HUES48 (cell line): ENCODE data around the gene HNRNPD.
"Not testable (repeated sequence)": the region's sequence is repeated elsewhere in the genome, so short reads cannot be mapped to it uniquely, and the experiment has no call there.

Source experiments
- H3K27ac ChIP-seq: one replicate; pipeline ENCODE4 v1.7.0; 2013; ENCODE audit warnings: low read depth, low read length, inconsistent platforms
- H3K27me3 ChIP-seq: 2 replicates; pipeline ENCODE4 v1.6.1; 2013; ENCODE audit warnings: mild to moderate bottlenecking, low read length; ENCODE audit not compliant: control insufficient read depth, insufficient read depth
- H3K36me3 ChIP-seq: 2 replicates; pipeline ENCODE4 v1.6.1; 2013; ENCODE audit warnings: low read length; ENCODE audit not compliant: control insufficient read depth, insufficient read depth
- H3K4me1 ChIP-seq: 2 replicates; pipeline ENCODE4 v1.6.1; 2013; ENCODE audit warnings: mild to moderate bottlenecking, low read length; ENCODE audit not compliant: control insufficient read depth, insufficient read depth
- H3K4me3 ChIP-seq: 2 replicates; pipeline ENCODE4 v1.5.1; 2013; ENCODE audit warnings: mild to moderate bottlenecking, low read depth, low read length
- H3K9ac ChIP-seq: 2 replicates; pipeline ENCODE4 v1.6.1; 2013; ENCODE audit warnings: mild to moderate bottlenecking, low read depth, low read length, moderate library complexity
- H3K9me3 ChIP-seq: 2 replicates; pipeline ENCODE4 v1.6.1; 2013; ENCODE audit warnings: low read length; ENCODE audit not compliant: control insufficient read depth, insufficient read depth

The HNRNPD gene

DNA sequence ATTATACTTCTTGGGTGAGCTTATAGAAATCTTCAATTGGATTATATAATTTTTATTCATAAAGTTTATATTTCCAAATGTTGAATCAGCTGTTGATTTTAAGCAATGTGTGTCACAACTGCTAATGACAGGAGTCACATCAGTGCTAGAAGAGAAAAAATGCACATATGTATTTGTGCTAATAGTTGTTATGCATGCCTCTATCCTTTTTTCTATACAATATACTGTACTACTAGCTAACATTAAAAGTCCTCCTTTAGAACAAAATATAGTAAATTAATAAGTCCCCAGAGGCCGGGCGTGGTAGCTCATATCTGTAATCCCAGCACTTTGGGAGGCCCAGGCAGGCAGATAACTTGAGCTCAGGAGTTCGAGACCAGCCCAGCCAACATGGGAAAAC, 23.7 kb upstream of the HNRNPD start:
- Histone ChIP-seq H3K9ac (no peak overlapping the region), H3K4me3 (no peak overlapping the region), H3K27ac (no peak overlapping the region), H3K9me3 (no peaks in the 10 kb centered on the region), H3K36me3 (no peaks in the 10 kb centered on the region), H3K27me3 (no peaks in the 10 kb centered on the region), H3K4me1 (peaks cover 3% of the 10 kb centered on the region; the same call in 1 of the 2 replicates)

GRCh38 chr4:82394896-82395295, 21.1 kb upstream of the HNRNPD start:
- H3K4me1 ChIP-seq = peaks cover 3% of the 10 kb centered on the region; the same call in 1 of the 2 replicates
- H3K9ac ChIP-seq = no peak overlapping the region
- no peak overlapping the region for H3K27ac ChIP-seq
- H3K36me3 ChIP-seq = no peaks in the 10 kb centered on the region
- no peaks in the 10 kb centered on the region for H3K9me3 ChIP-seq
- no peak overlapping the region for H3K4me3 ChIP-seq
- no peaks in the 10 kb centered on the region for H3K27me3 ChIP-seq

GRCh38 chr4:82390061-82390460, 16.3 kb upstream of the HNRNPD start:
- H3K27ac ChIP-seq, H3K36me3 ChIP-seq, H3K4me1 ChIP-seq, H3K9ac ChIP-seq, H3K9me3 ChIP-seq, H3K27me3 ChIP-seq, H3K4me3 ChIP-seq: not testable (repeated sequence)

DNA sequence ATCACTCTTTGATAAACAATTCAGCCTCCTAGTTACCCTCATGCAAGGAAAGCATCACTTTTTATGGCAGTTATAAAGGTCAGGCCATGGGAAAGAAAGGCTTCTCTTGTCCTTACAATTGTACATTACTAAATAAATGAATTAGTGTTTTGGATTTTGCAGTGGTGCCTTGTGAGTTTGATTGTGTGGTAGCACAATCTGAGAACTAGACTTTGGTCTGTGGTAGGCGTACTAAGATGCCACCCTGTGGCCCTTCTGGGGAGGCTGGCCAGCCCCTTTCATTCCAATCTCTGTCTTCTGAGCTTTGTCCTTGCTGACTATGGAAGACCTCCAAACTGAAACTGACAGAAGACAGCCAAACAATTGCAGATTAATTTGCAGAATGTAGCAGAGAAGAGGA, 14.6 kb upstream of the HNRNPD start:
- H3K4me3 ChIP-seq = no peak overlapping the region
- no peaks in the 10 kb centered on the region for H3K27me3 ChIP-seq
- no peak overlapping the region for H3K27ac ChIP-seq
- H3K36me3 ChIP-seq = no peaks in the 10 kb centered on the region
- no peaks in the 10 kb centered on the region for H3K4me1 ChIP-seq
- no peaks in the 10 kb centered on the region; the same call in 1 of the 2 replicates for H3K9me3 ChIP-seq
- no peak overlapping the region for H3K9ac ChIP-seq

- not testable (repeated sequence) for H3K9me3 ChIP-seq
Measured at GRCh38 chr4:82386312-82386711, 12.5 kb upstream of the HNRNPD start.

DNA sequence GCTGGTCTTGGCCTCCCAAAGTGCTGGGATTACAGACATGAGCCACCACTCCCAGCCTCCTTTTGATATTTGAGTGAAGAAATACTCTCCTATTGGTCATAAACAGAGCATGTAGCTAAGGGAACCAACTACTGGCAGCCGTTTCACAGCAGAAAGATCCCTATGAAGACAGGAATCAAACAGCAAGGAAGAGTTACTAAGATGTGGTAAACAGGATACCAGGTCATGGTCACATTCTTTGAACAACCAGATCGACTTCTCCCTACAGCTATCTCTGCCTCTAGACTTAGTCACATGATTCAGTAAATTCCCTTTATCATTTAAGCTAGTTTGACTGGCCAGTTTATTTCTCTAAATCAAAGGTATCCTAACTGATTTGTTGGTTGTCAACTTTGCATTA, 9.0 kb upstream of the HNRNPD start:
- H3K27ac ChIP-seq = no peak overlapping the region
- no peak overlapping the region for H3K9ac ChIP-seq
- no peaks in the 10 kb centered on the region; the same call in 1 of the 2 replicates for H3K9me3 ChIP-seq
- no peaks in the 10 kb centered on the region for H3K36me3 ChIP-seq
- H3K27me3 ChIP-seq = no peaks in the 10 kb centered on the region
- no peak overlapping the region for H3K4me3 ChIP-seq
- no peaks in the 10 kb centered on the region for H3K4me1 ChIP-seq

More at GRCh38 chr4:82386312-82386711, 12.5 kb upstream of the HNRNPD start:
- H3K9ac ChIP-seq, H3K36me3 ChIP-seq, H3K27ac ChIP-seq, H3K27me3 ChIP-seq, H3K4me1 ChIP-seq, H3K4me3 ChIP-seq: not testable (repeated sequence)

- no peaks in the 10 kb centered on the region; the same call in 1 of the 2 replicates for H3K9me3 ChIP-seq
- no peaks in the 10 kb centered on the region for H3K4me1 ChIP-seq
- no peaks in the 10 kb centered on the region for H3K36me3 ChIP-seq
- H3K9ac ChIP-seq = no peak overlapping the region
- no peak overlapping the region for H3K4me3 ChIP-seq
- no peak overlapping the region for H3K27ac ChIP-seq
- H3K27me3 ChIP-seq = no peaks in the 10 kb centered on the region
Measured at GRCh38 chr4:82381661-82382296, 8.0 kb upstream of the HNRNPD start.

- Histone ChIP-seq H3K36me3 (peaks cover 2% of the 10 kb centered on the region; the same call in 1 of the 2 replicates), H3K9ac (no peak overlapping the region), H3K9me3 (no peaks in the 10 kb centered on the region; the same call in 1 of the 2 replicates), H3K4me3 (no peak overlapping the region), H3K4me1 (no peaks in the 10 kb centered on the region), H3K27me3 (no peaks in the 10 kb centered on the region), H3K27ac (no peak overlapping the region)
Measured at GRCh38 chr4:82381235-82381634, 7.4 kb upstream of the HNRNPD start.

GRCh38 chr4:82380831-82381230, 7.0 kb upstream of the HNRNPD start:
- no peak overlapping the region for H3K27ac ChIP-seq
- no peaks in the 10 kb centered on the region for H3K27me3 ChIP-seq
- H3K4me3 ChIP-seq = no peak overlapping the region
- no peaks in the 10 kb centered on the region for H3K9me3 ChIP-seq
- H3K9ac ChIP-seq = no peak overlapping the region
- peaks cover 4% of the 10 kb centered on the region; the same call in 1 of the 2 replicates for H3K36me3 ChIP-seq
- H3K4me1 ChIP-seq = peaks cover 3% of the 10 kb centered on the region; the same call in 1 of the 2 replicates

DNA sequence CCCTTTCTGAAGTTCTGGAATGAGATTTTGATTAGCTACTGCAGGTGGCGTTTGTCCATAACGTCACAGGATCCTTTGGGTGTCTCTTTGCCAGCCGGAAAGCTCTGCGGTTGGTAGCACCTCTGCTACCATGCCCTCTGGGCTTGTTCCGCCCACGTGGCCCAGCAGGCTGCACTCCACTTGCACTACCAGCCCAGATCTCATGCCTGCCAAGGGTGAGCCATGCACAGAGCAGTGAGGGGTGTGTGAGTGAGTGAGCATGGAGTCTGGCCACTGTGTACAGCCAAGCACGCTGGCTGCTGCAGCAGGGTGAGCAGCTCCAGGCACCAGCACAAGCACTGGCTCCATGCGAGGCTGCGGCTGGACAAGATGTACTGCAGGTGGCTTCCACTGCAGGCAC, 6.6 kb upstream of the HNRNPD start:
- Histone ChIP-seq H3K27ac (no peak overlapping the region), H3K36me3 (peaks cover 4% of the 10 kb centered on the region; the same call in 1 of the 2 replicates), H3K4me3 (no peak overlapping the region), H3K27me3 (no peaks in the 10 kb centered on the region), H3K9ac (no peak overlapping the region), H3K4me1 (peaks cover 6% of the 10 kb centered on the region; the same call in 1 of the 2 replicates), H3K9me3 (no peaks in the 10 kb centered on the region)

DNA sequence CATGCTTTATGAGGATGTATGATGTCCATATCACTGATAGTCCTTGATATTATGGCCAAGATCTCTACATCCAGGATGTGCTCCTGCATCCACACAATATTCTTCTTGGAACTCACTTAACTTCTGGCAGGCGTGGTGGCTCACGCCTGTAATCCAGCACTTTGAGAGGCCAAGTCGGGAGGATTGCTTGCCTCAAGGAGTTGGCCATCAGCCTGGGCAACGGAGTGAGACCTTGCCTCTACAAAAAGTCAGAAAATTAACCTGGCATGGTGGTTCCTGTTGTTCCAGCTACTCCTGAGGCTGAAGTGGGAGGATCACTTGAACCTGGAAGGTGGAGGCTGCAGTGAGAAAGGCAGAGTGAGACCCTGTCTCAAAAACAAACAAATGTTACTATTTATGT, 2.3 kb upstream of the HNRNPD start:
- no peaks in the 10 kb centered on the region for H3K9me3 ChIP-seq
- H3K4me3 ChIP-seq = peak overlapping the region; percentile 91
- peaks cover 21% of the 10 kb centered on the region for H3K36me3 ChIP-seq
- H3K27me3 ChIP-seq = no peaks in the 10 kb centered on the region
- peaks cover 8% of the 10 kb centered on the region for H3K4me1 ChIP-seq
- H3K9ac ChIP-seq = no peak overlapping the region
- H3K27ac ChIP-seq = no peak overlapping the region
